Renal pelvis (tissue), 4 donors: ENCODE results near the gene MYO7A. TPM values are rescaled to one million over a fixed set of nuclear protein-coding genes. Genes with fewer than 3 reads are reported as not detected.

Source experiments
- DNase-seq: peaks from one replicate; pipeline ENCODE4 v3.0.0-alpha.2; 2013
- polyA plus RNA-seq, 3 donors: library from polyadenylated mRNA; unstranded; fragments of 120-200 nt; gene quantifications; one replicate each; pipeline ENCODE4 v1.2.1, GENCODE V29; 2013; ENCODE audit not compliant: insufficient read length in 3 of 3

MYO7A gene
- polyA plus RNA-seq, 3 donors, result 2.9 to 4.0 (median 3.3) TPM

GRCh38 chr11:77166021-77166420 is 38.0 kb downstream of the MYO7A start:
- DNase-seq, result no peak

GRCh38 chr11:77167111-77167626 is 39.1 kb downstream of the MYO7A start:
- DNase-seq, result no peak

- DNase-seq, result no peak
These were observed 39.7 kb downstream of the MYO7A start for GRCh38 chr11:77167791-77168190.

- peak; percentile 15 for DNase-seq
These were observed 42.1 kb downstream of the MYO7A start for GRCh38 chr11:77170107-77170506.

- DNase-seq, result no peak
These were observed 43.2 kb downstream of the MYO7A start for GRCh38 chr11:77171254-77171653.

GRCh38 chr11:77171885-77172665 is 44.0 kb downstream of the MYO7A start:
- peak; percentile 19 for DNase-seq

GRCh38 chr11:77172666-77172982 is 44.6 kb downstream of the MYO7A start:
- no peak for DNase-seq

GRCh38 chr11:77173494-77173893 is 45.4 kb downstream of the MYO7A start:
- no peak for DNase-seq

- DNase-seq, result no peak
These were observed 46.5 kb downstream of the MYO7A start for GRCh38 chr11:77174559-77174958.

GRCh38 chr11:77175021-77175842 is 47.2 kb downstream of the MYO7A start:
- DNase-seq, result no peak

- no peak for DNase-seq
These were observed 48.0 kb downstream of the MYO7A start for GRCh38 chr11:77175869-77176539.

GRCh38 chr11:77176996-77177395 is 49.0 kb downstream of the MYO7A start:
- no peak for DNase-seq

GRCh38 chr11:77178150-77178549 is 50.1 kb downstream of the MYO7A start:
- no peak for DNase-seq

GRCh38 chr11:77179048-77179447 is 51.0 kb downstream of the MYO7A start:
- DNase-seq, result no peak

GRCh38 chr11:77179681-77180080 is 51.6 kb downstream of the MYO7A start:
- DNase-seq, result no peak

- DNase-seq, result no peak
These were observed 52.3 kb downstream of the MYO7A start for GRCh38 chr11:77180346-77180745.

- no peak for DNase-seq
These were observed 53.2 kb downstream of the MYO7A start for GRCh38 chr11:77181226-77181625.

- no peak for DNase-seq
These were observed 53.9 kb downstream of the MYO7A start for GRCh38 chr11:77181799-77182541.

GRCh38 chr11:77182542-77183430 is 54.7 kb downstream of the MYO7A start:
- DNase-seq, result no peak

- no peak for DNase-seq
These were observed 55.5 kb downstream of the MYO7A start for GRCh38 chr11:77183431-77183984.
